ENCODE results near the gene FHOD3.

DNA sequence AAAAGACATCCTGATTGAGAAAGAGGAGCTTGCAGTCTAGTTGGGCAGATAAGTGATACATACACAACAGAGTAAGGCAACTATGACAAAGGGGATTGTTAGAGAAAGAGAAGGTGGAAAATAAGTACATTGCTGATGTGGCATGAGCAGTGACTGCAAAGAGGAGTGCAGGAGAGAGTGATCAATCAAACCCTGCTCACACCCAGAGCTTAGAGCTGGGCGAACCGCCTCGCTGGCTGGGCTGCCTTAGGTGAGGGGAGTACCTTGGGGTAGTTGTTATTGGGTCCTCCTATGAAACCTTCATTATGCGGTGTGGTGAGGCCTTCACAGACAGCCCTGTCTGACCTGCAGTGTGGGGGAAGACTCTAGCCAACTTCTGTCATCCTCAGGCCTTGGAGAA, 161.7 kb downstream of the FHOD3 start:
- TF ChIP-seq CTCF (IDR thresholded peaks at IDR 0.05; ENCODE audit: low read depth, low read length, missing input control): no peak
- no peak for TF ChIP-seq RAD21 (IDR thresholded peaks at IDR 0.05)
- no peak for TF ChIP-seq ZBTB33 (IDR thresholded peaks at IDR 0.05)
- TF ChIP-seq, protein P1, sequence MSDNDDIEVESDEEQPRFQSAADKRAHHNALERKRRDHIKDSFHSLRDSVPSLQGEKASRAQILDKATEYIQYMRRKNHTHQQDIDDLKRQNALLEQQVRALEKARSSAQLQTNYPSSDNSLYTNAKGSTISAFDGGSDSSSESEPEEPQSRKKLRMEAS (IDR thresholded peaks at IDR 0.05): no peak
- TF ChIP-seq NR2F2 (IDR thresholded peaks at IDR 0.05): no peak
- TF ChIP-seq SP1 (IDR thresholded peaks at IDR 0.05): no peak
- TF ChIP-seq JUND (IDR thresholded peaks at IDR 0.05): no peak
- TF ChIP-seq, protein P2, sequence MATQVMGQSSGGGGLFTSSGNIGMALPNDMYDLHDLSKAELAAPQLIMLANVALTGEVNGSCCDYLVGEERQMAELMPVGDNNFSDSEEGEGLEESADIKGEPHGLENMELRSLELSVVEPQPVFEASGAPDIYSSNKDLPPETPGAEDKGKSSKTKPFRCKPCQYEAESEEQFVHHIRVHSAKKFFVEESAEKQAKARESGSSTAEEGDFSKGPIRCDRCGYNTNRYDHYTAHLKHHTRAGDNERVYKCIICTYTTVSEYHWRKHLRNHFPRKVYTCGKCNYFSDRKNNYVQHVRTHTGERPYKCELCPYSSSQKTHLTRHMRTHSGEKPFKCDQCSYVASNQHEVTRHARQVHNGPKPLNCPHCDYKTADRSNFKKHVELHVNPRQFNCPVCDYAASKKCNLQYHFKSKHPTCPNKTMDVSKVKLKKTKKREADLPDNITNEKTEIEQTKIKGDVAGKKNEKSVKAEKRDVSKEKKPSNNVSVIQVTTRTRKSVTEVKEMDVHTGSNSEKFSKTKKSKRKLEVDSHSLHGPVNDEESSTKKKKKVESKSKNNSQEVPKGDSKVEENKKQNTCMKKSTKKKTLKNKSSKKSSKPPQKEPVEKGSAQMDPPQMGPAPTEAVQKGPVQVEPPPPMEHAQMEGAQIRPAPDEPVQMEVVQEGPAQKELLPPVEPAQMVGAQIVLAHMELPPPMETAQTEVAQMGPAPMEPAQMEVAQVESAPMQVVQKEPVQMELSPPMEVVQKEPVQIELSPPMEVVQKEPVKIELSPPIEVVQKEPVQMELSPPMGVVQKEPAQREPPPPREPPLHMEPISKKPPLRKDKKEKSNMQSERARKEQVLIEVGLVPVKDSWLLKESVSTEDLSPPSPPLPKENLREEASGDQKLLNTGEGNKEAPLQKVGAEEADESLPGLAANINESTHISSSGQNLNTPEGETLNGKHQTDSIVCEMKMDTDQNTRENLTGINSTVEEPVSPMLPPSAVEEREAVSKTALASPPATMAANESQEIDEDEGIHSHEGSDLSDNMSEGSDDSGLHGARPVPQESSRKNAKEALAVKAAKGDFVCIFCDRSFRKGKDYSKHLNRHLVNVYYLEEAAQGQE (IDR thresholded peaks at IDR 0.05): no peak
- TF ChIP-seq YY1 (IDR thresholded peaks at IDR 0.05): no peak
- TF ChIP-seq EGR1 (IDR thresholded peaks at IDR 0.05; ENCODE audit: low read depth in 2 of 2): no peak
- TF ChIP-seq HNF4A (conservative IDR thresholded peaks at IDR 0.05): no peak
- TF ChIP-seq TAF1 (conservative IDR thresholded peaks at IDR 0.05): no peak
- TF ChIP-seq RXRA (IDR thresholded peaks at IDR 0.05): no peak
